CD4-positive, CD25-positive, alpha-beta regulatory T cell (primary cell): ENCODE results near the gene ABCG8. TPM values are rescaled to one million over a fixed set of nuclear protein-coding genes. Genes with fewer than 3 reads are reported as not detected.
A peak's percentile ranks its signal among the peaks of the same experiment; 100 is the strongest.

Experiments used
- ATAC-seq, 2 donors: fragments of 150-1000 bp; cut with Tn5 transposase; one replicate each; pipeline ENCODE4 v1.10.0; 2021; ENCODE audit warnings: low read depth in 2 of 2, moderate number of reproducible peaks in 2 of 2, moderate library complexity in 1 of 2
- DNase-seq, 3 donors: peaks; one replicate each; pipeline versions ENCODE4 v3.0.0 to v3.0.0-alpha.2; 2012 to 2022; ENCODE audit warnings: mixed read lengths in 1 of 3
- H3K27ac ChIP-seq: one replicate; pipeline ENCODE4 v1.7.0; 2013; ENCODE audit warnings: mild to moderate bottlenecking, low read length; ENCODE audit not compliant: insufficient read depth, poor library complexity, severe bottlenecking
- H3K27me3 ChIP-seq: one replicate; pipeline ENCODE4 v1.7.0; 2013; ENCODE audit warnings: low read length; ENCODE audit not compliant: control insufficient read depth, insufficient read depth
- H3K36me3 ChIP-seq: one replicate; pipeline ENCODE4 v1.7.0; 2013; ENCODE audit warnings: mild to moderate bottlenecking, low read length, moderate library complexity; ENCODE audit not compliant: control insufficient read depth, insufficient read depth
- H3K4me1 ChIP-seq: 2 replicates; pipeline ENCODE4 v1.7.0; 2013; ENCODE audit warnings: mild to moderate bottlenecking, low read length; ENCODE audit not compliant: insufficient read depth, control insufficient read depth, poor library complexity, severe bottlenecking
- H3K4me3 ChIP-seq: one replicate; pipeline ENCODE4 v1.7.0; 2013; ENCODE audit warnings: low read depth, mild to moderate bottlenecking, low read length, moderate library complexity
- H3K9me3 ChIP-seq, 2 experiments: 1 replicate in 1 of 2; 2 replicates in 1 of 2; pipeline ENCODE4 v1.7.0; 2013; ENCODE audit warnings: low read length in 2 of 2, mild to moderate bottlenecking in 1 of 2, moderate library complexity in 1 of 2; ENCODE audit not compliant: control insufficient read depth in 2 of 2
- H3K27ac Mint-ChIP-seq, 3 donors: one replicate each; pipeline ENCODE4 v1.8.0; 2020 to 2022; ENCODE audit warnings: mild to moderate bottlenecking in 3 of 3, mixed read lengths in 3 of 3, moderate library complexity in 2 of 3
- H3K27me3 Mint-ChIP-seq: one replicate; pipeline ENCODE4 v1.8.0; 2022; ENCODE audit warnings: mild to moderate bottlenecking, mixed read lengths
- H3K36me3 Mint-ChIP-seq: one replicate; pipeline ENCODE4 v1.8.0; 2020; ENCODE audit warnings: mixed read lengths
- H3K4me1 Mint-ChIP-seq, 4 donors: one replicate each; pipeline ENCODE4 v1.8.0; 2020 to 2022; ENCODE audit warnings: mixed read lengths in 4 of 4, mild to moderate bottlenecking in 1 of 4
- H3K4me3 Mint-ChIP-seq, 4 donors: one replicate each; pipeline ENCODE4 v1.8.0; 2020 to 2022; ENCODE audit warnings: mild to moderate bottlenecking in 4 of 4, mixed read lengths in 4 of 4, moderate library complexity in 3 of 4
- H3K9me3 Mint-ChIP-seq, 7 donors: one replicate each; pipeline ENCODE4 v1.8.0; 2020 to 2022; ENCODE audit warnings: mixed read lengths in 7 of 7, mild to moderate bottlenecking in 3 of 7, moderate library complexity in 2 of 7
- polyA plus RNA-seq, 4 donors: library from polyadenylated mRNA; unstranded; fragments of 300-500 nt; fragmentation: Illumina TruSeq; gene quantifications; one replicate each; pipeline ENCODE4 v1.2.3, GENCODE V29; 2021
- total RNA-seq: library from RNA; stranded (reverse); gene quantifications from one replicate; pipeline ENCODE4 v1.2.3, GENCODE V29; 2022

ABCG8 gene
- total and polyA plus RNA-seq, 5 donors from 2014 or later: 0.09 to 0.10 TPM; not detected in 3

DNA sequence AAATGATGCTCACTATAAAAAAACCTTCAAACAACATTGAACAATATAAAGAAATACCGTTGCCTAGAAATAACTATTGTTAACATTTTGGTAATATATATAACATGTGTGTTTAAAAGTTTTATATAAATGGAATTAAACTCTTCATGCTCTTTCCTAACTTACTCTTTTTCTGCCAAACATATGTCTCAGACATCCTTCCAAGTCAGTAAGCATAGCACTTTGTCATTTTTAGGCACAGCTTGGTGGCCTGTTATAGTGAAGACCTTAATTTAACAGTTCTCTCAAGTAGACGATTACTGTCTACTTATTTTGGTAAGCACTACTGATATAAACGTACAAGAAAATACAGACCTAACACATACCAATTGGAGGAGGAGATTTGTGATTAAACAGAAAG lies 24.1 kb upstream of the ABCG8 start:
- Histone ChIP-seq H3K4me3 (no peak overlapping the region), H3K4me1 (no peaks in the 10 kb centered on the region), H3K9me3 (no peaks in the 10 kb centered on the region), H3K27ac (no peak overlapping the region), H3K27me3 (no peaks in the 10 kb centered on the region), H3K36me3 (no peaks in the 10 kb centered on the region)
- Mint-ChIP-seq H3K27ac (no peak overlapping the region), H3K4me1 (peaks cover 0 to 4% (median 0%) of the 10 kb centered on the region in 4 donors), H3K36me3 (no peaks in the 10 kb centered on the region), H3K4me3 (no peak overlapping the region), H3K27me3 (peaks cover 5% of the 10 kb centered on the region), H3K9me3 (no peaks in the 10 kb centered on the region)
- ATAC-seq (no peak), DNase-seq (no peak)

GRCh38 chr2:43818761-43819160 lies 20.0 kb upstream of the ABCG8 start:
- Mint-ChIP-seq H3K27me3 (peaks cover 14% of the 10 kb centered on the region), H3K36me3 (peaks cover 4% of the 10 kb centered on the region), H3K4me1 (peaks cover 0 to 4% (median 0%) of the 10 kb centered on the region in 4 donors), H3K9me3 (no peaks in the 10 kb centered on the region), H3K27ac (no peak overlapping the region), H3K4me3 (no peak overlapping the region)
- DNase-seq (peak in 1 of 3 donors; percentile 20), ATAC-seq (no peak)
- no peaks in the 10 kb centered on the region for H3K4me1 ChIP-seq
- H3K27me3 ChIP-seq: no peaks in the 10 kb centered on the region
- H3K27ac ChIP-seq: no peak overlapping the region
- H3K36me3 ChIP-seq: no peaks in the 10 kb centered on the region
- H3K9me3 ChIP-seq: no peaks in the 10 kb centered on the region
- H3K4me3 ChIP-seq: no peak overlapping the region

DNA sequence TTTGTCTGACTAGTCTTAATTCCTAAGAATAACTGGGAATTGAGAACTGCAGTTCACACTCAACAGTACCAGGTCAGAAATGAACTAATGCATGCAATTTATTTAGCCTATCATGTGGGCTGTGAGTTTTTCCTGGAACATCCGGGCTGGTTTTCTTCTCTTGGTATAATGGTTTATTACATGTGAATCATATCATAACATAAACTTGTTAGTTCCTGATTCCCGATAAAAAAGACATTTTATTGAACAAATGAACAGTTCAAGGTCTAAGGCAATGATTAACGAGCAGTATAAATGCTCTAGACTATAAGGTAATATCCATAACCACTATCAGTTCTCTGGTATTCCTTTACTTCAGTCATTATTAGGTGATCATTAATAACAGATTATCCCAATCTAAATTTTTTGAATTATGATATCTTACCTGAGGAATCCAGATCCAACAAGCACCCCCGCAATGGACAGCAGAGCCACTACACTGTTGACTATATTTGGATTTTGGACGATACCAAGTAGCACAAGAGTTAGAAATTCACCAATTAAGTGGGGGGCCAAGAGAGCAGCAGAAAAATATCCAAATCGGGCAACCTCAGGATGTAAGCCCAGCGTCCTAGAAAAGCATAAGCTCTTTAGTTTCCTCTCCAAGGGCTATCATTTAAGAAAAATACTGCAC lies 19.1 kb upstream of the ABCG8 start:
- no peak overlapping the region for H3K27ac Mint-ChIP-seq
- ATAC-seq: no peak
- peaks cover 18% of the 10 kb centered on the region for H3K27me3 Mint-ChIP-seq

DNA sequence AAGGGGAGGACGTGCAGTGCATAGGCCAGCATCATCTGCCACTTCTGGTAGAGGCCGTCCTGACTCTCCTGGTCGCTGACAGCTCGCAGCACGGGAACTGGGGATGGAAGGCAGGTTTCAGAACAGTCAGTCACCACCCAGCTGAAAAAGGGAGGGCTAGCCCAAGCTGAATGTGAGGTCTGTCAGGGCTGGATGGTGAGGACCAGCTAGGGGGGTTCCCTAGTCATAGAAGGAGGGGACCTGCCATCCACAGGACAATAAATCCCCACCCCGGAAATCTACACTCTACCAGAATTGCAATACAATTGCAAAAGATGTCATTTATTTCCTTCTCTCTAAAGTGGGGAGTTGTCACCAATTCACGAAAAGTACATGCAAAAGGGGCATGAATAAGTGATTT lies 15.9 kb upstream of the ABCG8 start:
- H3K4me3 Mint-ChIP-seq: no peak overlapping the region
- Histone ChIP-seq H3K4me1 (no peaks in the 10 kb centered on the region), H3K27me3 (peaks cover 3% of the 10 kb centered on the region), H3K4me3 (no peak overlapping the region), H3K9me3 (no peaks in the 10 kb centered on the region), H3K27ac (no peak overlapping the region), H3K36me3 (no peaks in the 10 kb centered on the region)
- ATAC-seq (no peak), DNase-seq (no peak)
- no peaks in the 10 kb centered on the region for H3K9me3 Mint-ChIP-seq
- H3K27me3 Mint-ChIP-seq: peaks cover 17% of the 10 kb centered on the region
- peaks cover 4% of the 10 kb centered on the region for H3K36me3 Mint-ChIP-seq
- H3K4me1 Mint-ChIP-seq: no peaks in the 10 kb centered on the region
- H3K27ac Mint-ChIP-seq: no peak overlapping the region

More for the DNA sequence above, 19.1 kb upstream of the ABCG8 start:
- no peak for DNase-seq
- Histone ChIP-seq H3K4me3 (no peak overlapping the region), H3K27ac (no peak overlapping the region), H3K4me1 (no peaks in the 10 kb centered on the region), H3K9me3 (no peaks in the 10 kb centered on the region), H3K36me3 (no peaks in the 10 kb centered on the region), H3K27me3 (peaks cover under 1% of the 10 kb centered on the region)
- Mint-ChIP-seq H3K4me1 (peaks cover 0 to 4% (median 0%) of the 10 kb centered on the region in 4 donors), H3K4me3 (no peak overlapping the region), H3K36me3 (peaks cover 4% of the 10 kb centered on the region), H3K9me3 (no peaks in the 10 kb centered on the region)

- DNase-seq (no peak), ATAC-seq (no peak)
- Mint-ChIP-seq H3K27me3 (peaks cover 17% of the 10 kb centered on the region), H3K4me1 (no peaks in the 10 kb centered on the region), H3K36me3 (peaks cover 4% of the 10 kb centered on the region), H3K27ac (no peak overlapping the region), H3K4me3 (peak overlapping the region in 1 of 4 donors; percentile 90), H3K9me3 (no peaks in the 10 kb centered on the region)
- Histone ChIP-seq H3K27ac (no peak overlapping the region), H3K9me3 (no peaks in the 10 kb centered on the region), H3K4me3 (no peak overlapping the region), H3K4me1 (no peaks in the 10 kb centered on the region), H3K27me3 (peaks cover 3% of the 10 kb centered on the region), H3K36me3 (no peaks in the 10 kb centered on the region)
Observed at GRCh38 chr2:43823751-43824150, 15.0 kb upstream of the ABCG8 start.

DNA sequence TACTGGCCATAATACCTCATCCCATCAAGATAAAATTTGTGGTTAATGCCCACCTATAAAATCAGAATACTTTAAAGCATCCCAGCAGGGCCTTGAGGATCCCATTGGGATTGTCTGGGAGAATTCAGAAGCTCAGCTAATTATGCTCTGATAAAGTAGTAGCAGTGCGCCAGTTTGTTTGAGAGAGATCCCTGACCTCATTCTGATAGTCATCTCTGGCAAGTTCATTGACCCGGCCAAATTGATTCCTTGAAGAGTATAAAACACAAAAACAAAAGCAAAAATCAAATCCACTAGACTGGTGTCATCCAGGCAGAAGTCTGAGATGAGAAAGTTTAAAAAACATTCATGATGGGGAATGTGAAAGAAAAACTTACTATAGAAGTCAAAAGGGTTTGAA lies 14.3 kb upstream of the ABCG8 start:
- no peak overlapping the region for H3K4me3 Mint-ChIP-seq
- H3K9me3 Mint-ChIP-seq: no peaks in the 10 kb centered on the region
- H3K4me1 Mint-ChIP-seq: no peaks in the 10 kb centered on the region
- H3K27me3 ChIP-seq: peaks cover 3% of the 10 kb centered on the region
- ATAC-seq: no peak
- peaks cover 21% of the 10 kb centered on the region for H3K27me3 Mint-ChIP-seq
- DNase-seq: no peak
- H3K36me3 ChIP-seq: no peaks in the 10 kb centered on the region
- no peak overlapping the region for H3K27ac ChIP-seq
- H3K9me3 ChIP-seq: no peaks in the 10 kb centered on the region
- H3K4me3 ChIP-seq: no peak overlapping the region
- H3K27ac Mint-ChIP-seq: no peak overlapping the region
- no peaks in the 10 kb centered on the region for H3K4me1 ChIP-seq
- H3K36me3 Mint-ChIP-seq: peaks cover 4% of the 10 kb centered on the region

- no peaks in the 10 kb centered on the region for H3K4me1 Mint-ChIP-seq
- Histone ChIP-seq H3K27me3 (peaks cover 3% of the 10 kb centered on the region), H3K9me3 (no peaks in the 10 kb centered on the region), H3K4me1 (no peaks in the 10 kb centered on the region), H3K36me3 (no peaks in the 10 kb centered on the region), H3K4me3 (no peak overlapping the region), H3K27ac (no peak overlapping the region)
- H3K4me3 Mint-ChIP-seq: no peak overlapping the region
- H3K9me3 Mint-ChIP-seq: no peaks in the 10 kb centered on the region
- peaks cover 4% of the 10 kb centered on the region for H3K36me3 Mint-ChIP-seq
- peaks cover 18% of the 10 kb centered on the region for H3K27me3 Mint-ChIP-seq
- DNase-seq (no peak), ATAC-seq (no peak)
- H3K27ac Mint-ChIP-seq: no peak overlapping the region
Observed at GRCh38 chr2:43824951-43825493, 13.7 kb upstream of the ABCG8 start.

DNA sequence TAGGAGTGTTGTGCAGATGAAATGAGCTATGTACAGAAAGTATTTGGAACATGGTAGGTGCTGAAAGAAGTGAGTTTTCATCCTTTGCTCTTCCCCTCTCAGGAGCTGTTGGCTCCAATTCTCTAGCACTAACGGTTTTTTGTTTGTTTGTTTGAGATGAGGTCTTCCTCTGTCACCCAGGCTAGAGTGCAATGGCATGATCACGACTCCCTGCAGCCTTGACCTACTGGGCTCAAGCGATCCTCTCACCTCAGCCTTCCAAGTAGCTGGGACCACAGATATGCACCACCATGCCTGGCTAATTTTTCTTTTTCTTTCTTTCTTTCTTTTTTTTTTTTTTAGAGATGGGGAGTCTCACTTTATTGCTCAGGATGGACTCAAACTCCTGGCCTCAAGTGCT lies 12.9 kb upstream of the ABCG8 start:
- H3K4me1 ChIP-seq: no peaks in the 10 kb centered on the region
- peaks cover 19% of the 10 kb centered on the region for H3K27me3 Mint-ChIP-seq
- ATAC-seq (no peak), DNase-seq (no peak)
- H3K27ac ChIP-seq: no peak overlapping the region
- H3K27ac Mint-ChIP-seq: no peak overlapping the region
- H3K9me3 ChIP-seq: no peaks in the 10 kb centered on the region
- H3K4me1 Mint-ChIP-seq: no peaks in the 10 kb centered on the region
- peaks cover 3% of the 10 kb centered on the region for H3K27me3 ChIP-seq
- H3K36me3 Mint-ChIP-seq: peaks cover 4% of the 10 kb centered on the region
- H3K9me3 Mint-ChIP-seq: no peaks in the 10 kb centered on the region
- no peak overlapping the region for H3K4me3 ChIP-seq
- H3K36me3 ChIP-seq: no peaks in the 10 kb centered on the region
- no peak overlapping the region for H3K4me3 Mint-ChIP-seq
